ENCODE measurements around the gene KRT6C.
"Not testable (repeated sequence)": the region's sequence is repeated elsewhere in the genome, so short reads cannot be mapped to it uniquely, and the experiment has no call there.

The KRT6C gene

DNA sequence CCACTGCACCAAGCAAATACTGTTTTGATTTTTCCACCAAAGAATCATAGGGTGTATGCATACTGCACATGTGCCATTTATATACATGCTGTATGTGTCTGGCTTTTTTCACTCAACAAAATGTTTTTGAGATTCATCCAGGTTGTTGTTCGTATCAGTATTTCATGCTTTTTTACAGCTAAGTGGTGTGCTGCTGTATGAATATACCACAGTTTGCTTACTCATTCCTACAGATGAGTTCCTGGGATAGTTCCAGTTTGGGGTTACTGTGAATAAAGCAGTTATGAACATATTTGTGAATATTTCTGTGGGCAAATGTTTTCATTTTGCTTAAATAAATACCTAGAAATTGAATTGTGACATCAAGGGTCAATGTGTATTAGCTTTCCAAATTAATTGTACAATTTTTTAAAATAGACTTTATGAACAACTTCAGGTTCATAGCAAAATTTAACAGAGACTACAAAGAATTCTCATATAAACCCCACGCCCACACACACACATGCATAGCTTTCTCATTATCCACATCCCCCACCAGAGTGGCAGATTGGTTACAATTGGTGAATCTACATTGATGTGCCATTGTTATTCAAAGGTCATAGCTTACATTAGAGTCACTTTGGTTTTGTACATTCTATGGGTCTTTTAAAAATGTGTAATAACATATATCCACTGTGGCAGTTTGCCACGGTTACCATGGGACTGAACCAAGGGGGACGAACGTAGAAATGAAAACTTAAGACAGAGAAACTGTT is 26.4 kb upstream of the KRT6C start:
- FAIRE-seq: no peak

DNA sequence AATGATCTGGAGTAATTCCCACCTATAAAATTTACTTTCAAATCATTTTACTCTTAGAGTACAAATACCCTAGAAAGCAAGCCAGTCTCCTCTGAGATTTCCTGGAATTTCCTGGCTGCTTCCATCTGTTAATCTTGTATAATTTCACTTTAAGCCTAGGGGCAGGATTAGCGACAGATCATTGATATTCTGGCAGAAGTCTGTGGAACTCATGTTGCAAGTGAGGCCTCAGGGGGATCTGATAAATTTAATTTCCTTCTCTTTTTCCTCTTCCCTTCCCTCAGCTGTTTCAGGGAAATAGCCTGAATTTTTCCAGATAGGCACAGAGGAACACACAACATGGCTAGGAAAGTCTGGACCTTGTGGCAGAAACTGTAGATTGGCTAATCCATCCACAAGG is 25.3 kb upstream of the KRT6C start:
- FAIRE-seq: no peak

DNA sequence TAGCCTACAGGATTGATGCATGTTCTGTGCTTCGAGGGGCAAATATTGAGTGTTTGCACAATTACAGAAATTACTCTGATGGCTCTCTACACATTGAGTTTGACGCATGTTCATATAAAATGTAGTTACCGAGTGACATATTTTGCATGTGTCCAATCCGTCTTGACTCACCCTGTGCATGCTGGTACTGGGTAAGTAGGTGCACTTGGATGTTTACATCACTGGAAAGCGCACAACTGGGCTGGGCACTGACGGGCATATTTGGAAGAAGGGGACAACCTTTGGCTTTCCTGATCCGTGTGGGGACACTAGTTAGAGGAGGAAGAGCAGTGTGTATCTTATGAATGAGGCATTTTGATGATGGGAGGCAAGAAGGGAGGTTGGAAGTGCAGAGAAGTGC is 24.4 kb upstream of the KRT6C start:
- FAIRE-seq: no peak

DNA sequence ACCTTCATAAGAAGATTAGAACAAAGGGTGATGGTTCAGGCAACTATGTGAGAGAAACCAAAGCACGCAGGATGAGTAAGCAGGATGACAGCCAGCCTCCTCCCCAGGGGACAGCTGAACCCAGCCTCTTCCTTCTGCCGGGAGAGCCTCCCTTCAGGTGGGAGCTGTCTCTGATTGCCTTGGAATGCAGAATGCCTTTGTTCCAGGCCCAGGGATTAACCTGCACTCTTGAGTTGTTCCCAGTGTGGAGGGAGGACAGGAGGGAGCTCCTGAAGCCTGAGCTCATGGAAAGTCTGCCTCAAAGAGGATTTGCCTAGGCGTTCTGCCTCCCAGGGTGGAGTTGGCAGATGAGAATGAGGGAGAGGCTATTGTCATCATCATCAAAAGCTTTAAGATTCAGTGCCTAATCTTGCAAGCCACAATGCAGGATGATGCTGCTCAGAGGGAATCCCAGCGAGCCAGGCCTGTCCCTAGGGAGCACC is 23.0 kb upstream of the KRT6C start:
- FAIRE-seq: no peak

DNA sequence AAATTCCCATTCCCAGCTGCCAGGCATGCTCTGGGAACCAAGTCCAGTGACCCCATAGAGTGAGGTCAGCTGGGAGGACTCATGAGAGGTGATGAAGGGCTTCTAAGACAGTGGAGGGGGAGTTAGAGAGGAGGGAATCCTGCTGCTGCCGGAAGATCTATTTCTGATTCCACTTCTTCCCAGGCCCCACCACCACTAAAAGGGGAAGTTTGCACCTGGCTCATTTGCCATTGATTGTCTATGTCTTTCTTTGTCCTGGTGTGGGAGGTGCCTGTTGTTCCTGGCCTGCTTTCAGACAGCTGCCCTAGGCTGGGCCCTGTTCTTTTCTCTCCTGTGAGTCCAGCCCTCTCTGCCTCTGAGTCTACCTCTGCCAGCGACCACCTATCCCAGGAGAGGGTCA is 22.4 kb upstream of the KRT6C start:
- FAIRE-seq: no peak

DNA sequence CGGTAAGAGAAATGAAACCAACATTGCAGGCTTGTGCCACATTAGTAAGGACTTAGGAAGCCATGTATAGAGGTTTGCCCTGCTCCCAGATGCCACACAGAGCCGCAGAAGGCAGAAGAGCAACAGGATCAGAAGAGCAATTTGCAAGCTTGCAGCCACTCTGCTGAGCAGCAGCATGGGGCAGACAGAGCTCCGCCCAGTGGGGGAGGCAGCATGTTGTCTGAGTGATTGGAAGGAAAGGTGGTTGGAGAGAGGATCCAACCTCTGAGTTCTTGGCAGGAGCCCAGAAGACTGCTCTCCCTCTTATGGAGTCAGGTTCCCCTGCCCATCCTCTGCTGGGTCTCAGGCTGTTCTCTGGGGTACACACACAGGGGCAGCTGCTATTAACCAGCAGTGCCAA is 21.8 kb upstream of the KRT6C start:
- FAIRE-seq: no peak

DNA sequence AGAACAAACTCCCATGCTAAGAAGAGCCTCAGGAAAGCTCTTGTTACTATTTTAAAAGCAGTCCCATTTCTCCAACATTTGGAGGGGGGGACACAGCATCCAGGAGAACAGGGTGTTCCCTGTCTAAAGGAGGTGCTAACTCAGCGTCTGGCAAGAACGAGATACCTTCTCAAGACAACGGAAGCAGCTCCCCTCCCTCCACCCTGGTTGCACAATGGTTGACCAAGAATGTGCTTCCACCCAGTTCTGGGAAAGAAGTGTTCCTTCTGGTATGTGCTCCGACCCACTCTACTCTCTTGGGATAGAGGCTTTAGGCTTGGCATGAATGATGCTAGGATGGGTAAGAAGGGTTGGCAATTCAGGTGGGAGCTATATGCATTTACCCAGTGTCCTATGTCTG is 20.9 kb upstream of the KRT6C start:
- FAIRE-seq: no peak

DNA sequence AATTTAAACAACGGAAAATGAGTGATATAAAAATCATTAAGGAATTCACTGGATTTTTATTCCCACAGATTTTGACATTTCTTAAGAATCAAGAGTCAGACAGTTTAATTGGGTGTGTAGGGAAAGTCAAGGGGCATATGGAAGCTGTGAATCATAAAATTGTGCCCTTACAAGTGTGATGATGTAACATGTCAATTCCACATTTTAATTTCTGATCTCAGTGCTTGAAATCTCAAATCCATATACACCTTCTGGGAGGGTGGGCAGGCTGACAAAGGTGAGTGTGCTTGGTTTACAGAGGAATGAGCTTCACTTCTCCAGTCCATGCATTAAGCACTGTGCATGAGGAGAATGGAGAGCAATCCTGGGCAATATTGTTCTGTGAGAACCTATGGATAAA is 20.5 kb upstream of the KRT6C start:
- no peak for FAIRE-seq

DNA sequence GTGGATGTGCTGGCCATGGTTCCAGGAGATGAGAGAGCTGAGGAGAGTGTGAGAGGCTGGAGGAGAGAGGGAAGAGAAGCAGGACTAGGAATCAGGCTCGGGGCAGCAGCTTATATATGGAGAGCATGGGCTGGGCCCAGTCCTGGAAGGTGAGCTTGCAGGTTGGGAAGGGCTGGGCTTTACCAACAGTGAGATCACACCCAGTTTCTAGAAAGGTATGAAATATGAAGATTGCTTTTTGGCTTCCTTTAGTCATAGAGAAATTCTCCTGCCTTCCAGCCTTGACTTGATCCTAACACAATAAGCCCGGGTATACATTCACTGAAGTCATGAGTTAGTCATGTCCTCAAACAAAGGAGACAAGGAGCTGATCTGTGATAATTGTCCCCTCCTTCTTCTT is 19.6 kb upstream of the KRT6C start, which contains the start of gene KRT6A:
Gene KRT6A (minus strand): TSS at position 86 of the 400 bp plus-strand sequence. CDS start 69 bp downstream, at position 17.
- FAIRE-seq: no peak

DNA sequence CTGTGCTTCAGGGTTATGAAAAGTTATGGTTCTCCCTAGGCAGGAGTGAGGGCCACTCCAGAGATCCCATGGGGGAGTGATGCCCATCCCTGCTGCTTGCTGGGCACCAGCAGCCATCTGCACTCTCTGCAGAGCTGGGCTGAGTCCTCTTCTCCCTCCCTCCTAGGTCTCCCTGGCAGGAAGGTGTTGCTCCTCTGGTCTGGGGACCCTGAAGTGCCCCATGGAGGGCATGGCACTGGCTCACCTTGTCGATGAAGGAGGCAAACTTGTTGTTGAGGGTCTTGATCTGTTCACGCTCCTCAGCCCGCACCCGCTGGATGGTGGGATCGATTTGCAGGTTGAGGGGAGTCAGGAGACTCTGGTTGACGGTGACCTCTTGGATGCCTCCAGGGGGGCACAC is 18.8 kb upstream of the KRT6C start:
- FAIRE-seq: not testable (repeated sequence)

DNA sequence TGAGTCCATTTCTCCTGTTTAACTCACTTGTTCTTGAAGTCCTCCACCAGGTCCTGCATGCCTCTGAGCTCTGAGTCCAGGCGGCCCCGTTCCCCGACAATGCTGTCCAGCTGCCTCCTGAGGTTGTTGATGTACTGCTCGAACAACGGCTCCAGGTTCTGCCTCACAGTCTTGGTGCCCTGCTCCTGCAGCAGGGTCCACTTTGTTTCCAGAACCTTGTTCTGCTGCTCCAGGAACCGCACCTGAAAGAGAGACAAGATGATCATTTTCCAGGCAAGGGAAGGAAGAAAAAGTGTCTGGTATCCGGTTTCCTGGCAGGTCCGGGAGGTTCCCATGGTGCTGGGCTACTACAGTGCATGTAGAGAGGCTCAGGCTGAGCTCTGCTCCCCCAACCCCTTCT is 17.9 kb upstream of the KRT6C start:
- not testable (repeated sequence) for FAIRE-seq

DNA sequence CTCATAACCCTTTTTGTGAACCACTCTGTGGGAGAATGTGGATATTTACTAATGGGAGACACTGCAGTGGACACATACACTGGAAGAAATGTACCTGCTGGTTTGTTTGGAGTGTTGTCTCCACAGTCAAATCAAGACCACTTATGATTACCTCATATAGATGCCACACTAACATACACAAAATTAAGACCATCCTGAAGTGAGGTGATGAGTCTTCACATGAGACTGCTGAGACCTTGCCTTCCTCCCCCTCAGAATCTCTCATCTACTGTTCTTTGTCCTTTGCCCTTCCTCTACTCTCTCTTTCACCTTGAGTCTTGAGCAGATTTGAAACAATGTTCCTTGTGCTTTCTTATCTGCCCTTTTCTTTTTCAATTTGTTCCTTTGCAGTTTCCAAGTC is 15.1 kb upstream of the KRT6C start:
- FAIRE-seq: no peak

DNA sequence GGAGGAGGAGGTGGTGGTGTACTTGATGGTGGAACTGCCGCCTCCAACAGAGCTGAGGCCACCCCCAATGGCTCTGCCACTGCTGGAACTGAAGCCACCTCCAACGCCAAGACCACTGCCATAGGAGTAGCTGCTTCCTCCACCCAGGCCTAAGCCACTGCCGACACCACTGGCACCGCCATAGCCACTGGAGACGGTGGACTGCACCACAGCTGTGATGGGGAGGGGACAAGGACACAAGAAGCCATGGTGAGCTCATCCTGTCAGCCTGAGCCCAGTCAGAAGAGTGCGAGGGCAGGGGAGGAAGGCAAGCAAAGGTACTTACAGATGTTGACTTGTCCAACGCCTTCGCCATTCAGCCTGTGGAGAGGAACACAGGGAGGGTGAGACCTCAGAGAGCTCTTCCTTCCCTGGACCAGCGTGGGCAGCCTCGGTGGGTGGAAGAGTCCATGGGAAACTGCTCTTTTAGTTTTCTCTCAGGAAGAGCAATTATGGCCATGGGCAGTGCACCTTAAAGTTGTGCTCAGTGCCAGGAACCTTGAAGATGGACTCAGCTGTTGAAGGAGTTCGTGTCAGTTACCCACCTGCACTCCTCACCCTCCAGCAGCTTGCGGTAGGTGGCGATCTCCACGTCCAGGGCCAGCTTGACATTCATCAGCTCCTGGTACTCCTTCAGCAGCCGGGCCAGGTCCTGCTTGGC is 14.3 kb upstream of the KRT6C start:
- not testable (repeated sequence) for FAIRE-seq

DNA sequence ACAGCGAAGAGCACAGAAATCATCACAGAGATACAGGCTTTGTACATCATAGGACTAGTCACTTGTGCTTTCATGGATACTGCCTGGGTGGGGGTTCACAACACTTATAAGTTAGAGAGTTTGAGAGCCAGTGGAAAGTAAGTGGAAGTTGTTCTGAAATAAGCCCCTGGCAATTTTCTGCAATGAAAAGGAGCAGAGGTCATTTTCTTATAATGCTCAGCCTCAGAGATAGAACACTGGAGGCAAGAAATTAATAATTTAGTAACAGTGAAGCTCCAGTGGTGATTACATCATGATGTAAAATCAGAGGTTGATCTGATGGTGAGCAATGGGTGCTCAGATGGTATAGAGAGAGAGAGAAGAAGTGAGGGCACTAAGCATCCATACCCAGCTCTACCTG is 13.6 kb upstream of the KRT6C start:
- no peak for FAIRE-seq

DNA sequence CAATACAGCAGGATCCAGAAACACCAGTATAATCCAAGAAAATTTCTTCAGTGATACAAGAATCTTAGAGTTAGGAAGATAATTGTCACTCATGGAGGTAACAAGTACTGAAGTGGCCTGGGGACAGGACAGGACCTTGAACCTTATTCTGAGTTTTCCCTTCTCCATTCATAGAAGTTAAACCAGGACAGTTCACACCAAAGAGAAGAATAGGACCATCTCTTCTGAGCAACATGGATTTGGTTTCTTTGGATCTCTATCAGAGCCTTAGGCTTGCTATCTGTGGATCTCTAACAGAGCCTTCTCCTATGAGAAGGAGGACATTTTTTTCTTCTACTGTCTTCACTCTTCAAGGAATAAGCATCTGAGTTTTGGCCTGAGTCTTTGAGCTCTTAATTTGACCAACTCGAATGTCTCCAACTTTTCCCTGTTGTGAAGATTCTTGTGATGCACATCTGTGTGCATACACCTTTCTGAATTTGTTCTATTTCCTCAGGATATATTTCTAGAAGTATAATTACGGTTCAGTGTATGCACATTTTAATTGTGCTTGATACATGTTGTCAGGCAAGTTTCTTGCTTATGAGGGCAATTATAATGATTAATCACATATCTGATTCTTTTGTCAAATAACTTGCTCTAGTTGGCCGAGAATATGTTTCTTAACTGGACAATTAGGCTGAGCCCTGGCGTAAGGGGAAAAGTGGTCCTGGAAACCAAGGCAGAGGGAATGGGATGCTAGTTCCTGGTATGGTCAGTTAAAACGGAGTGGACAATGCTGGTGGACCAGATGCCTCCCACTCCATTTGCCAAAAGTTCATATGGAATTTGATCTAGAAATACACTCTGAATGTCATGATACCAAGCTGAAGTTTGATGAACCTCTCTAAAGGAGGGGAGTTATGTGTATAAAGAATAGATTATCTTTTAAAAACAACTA is 12.8 kb upstream of the KRT6C start:
- no peak for FAIRE-seq

DNA sequence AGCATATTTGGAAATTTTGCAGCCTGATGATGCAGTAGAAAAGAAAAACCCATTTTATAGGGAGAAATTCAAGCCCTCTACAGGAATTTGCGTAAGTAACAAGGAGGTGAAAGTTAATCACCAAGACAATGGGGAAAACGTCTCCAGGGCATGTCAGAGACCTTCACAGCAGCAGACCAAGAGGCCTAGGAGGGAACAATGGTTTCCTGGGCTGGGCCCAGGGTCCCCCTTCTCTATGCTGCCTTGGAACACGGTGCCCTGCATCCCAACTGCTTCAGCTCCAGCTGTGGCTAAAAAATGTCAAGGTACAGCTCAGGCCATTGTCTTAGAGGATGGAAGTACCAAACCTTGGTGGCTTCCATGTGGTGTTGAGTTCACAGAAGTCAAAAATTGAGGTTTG is 6.5 kb upstream of the KRT6C start:
- FAIRE-seq: no peak

DNA sequence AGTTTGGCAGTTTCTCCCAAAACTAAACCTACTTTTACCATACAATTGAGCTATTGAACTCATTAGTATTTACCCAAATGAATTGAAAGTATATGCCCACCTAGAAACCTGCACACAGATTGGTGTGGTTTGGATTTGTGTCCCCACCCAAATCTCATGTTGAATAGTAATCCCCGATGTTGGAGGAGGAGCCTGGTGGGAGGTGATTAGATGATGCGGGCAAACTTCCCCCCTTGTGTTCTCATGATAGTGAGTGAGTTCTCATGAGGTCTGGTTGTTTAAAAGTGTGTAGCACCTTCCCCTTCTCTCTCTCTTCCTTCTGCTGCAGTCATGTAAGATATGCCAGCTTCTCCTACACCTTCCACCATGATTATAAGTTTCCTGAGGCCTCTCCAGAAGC is 4.0 kb upstream of the KRT6C start:
- no peak for FAIRE-seq

DNA sequence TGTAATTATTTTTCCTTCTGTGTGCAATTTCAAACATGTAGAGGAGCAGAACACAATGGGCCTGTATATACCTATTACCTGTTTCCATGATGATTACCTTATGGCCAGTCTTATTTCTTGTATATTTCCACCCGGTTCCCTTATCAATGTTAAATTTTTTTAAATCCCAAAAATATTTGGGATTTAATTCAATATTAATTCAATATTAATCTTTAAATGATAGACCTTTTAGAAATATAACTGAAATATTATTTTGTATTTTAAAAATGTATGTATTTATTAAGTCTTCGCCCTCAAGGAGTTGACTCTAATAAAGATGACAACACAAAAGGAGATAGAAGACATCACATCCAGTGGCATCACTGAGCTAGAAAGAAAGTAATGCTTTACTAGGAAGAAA is 607 bp upstream of the KRT6C start:
- FAIRE-seq: no peak

DNA sequence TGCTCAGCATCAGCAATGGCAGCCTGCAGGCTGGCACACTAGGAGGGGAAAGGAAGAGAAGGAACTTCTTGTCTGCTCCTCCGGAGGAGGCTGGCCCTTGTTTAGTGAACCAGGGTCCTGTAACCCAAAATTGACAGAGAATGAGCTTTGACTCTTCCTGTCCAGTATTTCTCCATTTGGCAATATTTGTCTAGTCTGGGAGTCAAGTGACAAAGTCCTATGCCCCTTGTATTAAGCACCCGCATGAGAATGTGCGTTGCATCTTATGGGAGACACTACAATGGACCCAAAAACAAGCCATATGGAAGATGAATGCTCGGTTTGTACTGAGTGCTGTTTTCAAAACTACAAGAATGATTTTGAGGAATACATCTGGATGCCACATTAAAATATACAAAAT is 3.8 kb downstream of the KRT6C start:
- FAIRE-seq: no peak

DNA sequence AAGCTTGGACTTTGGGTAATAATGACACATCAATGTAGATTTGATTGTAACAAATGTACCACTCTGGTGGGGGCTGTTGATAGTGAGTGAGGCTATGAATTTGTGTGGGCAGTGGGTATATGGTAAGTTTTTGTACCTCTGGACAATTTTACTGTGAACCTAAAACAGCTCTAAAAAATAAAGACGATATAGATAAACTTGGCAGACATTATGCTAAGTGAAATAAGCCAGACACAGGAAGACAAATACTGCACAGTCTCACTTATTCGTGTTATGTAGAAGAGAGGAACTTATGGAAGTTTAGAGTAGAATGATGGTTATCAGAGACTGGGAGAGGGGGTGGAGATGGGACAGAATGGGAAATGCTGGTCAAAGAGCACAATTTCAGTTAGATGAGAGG is 8.7 kb downstream of the KRT6C start:
- no peak for FAIRE-seq

DNA sequence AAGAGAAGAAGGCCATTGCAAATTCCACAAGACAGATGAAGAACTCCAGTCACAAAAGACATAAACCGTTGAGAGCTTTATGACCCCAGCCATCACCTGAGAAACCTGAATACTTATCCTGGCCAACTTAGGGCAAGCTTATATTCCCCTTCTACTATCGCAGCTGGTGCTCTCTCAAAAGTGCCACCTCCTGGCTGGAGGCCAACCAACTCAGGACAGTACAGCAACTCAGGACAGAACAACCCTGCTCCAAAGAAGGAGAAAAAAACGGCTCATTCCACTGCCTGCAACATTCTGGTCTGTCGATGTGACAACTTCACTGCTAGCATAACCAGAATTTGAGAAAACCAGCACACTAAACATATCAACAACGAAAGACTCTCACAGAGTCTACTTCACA is 11.9 kb downstream of the KRT6C start:
- no peak for FAIRE-seq

DNA sequence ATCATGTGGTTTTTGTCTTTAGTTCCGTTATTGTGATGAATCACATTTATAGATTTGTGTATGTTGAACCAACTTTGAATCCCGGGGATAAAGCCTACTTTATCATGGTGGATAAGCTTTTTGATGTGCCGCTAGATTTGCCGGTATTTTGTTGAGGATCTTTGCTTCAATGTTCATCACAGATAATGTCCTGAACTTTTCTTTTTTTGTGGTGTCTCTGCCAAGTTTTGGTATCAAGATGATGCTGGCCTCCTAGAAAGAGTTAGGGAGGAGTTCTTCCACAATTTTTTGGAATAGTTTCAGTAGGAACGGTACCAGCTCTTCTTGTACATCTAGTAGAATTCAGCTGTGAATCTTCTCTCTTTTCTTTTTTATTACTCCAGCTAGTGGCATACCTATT is 14.7 kb downstream of the KRT6C start:
- no peak for FAIRE-seq

DNA sequence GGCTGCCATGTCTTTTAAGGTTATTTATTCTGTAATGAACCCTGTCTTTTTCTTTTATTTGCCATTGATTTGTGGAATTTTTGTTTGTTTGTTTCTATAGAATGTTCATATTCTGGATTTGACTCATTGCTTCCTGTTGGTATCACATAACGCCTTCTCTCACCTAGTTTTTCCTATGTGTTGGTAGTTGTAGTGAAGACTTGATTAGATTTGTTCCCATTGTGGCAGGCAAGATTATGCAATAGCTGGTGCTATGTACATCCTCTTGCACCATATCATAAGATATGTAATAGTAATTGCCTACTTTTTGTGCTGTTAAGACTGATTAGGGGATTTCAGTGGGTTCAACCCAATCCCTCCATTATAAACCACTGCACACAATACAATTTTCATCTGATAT is 17.8 kb downstream of the KRT6C start:
- no peak for FAIRE-seq

Measured in islet of Langerhans (tissue), 1 donor.